Pancreas (tissue), 10 donors: ENCODE results near the gene ZBTB14. TPM values are rescaled to one million over a fixed set of nuclear protein-coding genes. Genes with fewer than 3 reads are reported as not detected.
A peak's percentile ranks its signal among the peaks of the same experiment; 100 is the strongest.

Source experiments
- ATAC-seq, 4 donors: fragments of 200-7000 bp; cut with Tn5 transposase; one replicate each; pipeline versions ENCODE4 v1.8.0 to v1.9.1; 2020; ENCODE audit warnings: mild to moderate bottlenecking in 4 of 4, moderate library complexity in 4 of 4
- DNase-seq, 6 donors: peaks; one replicate each; pipeline ENCODE4 v3.0.0-alpha.2; 2020
- FAIRE-seq: peaks from 2 replicates; lab custom pipeline; 2012; peaks lifted over from hg19 to GRCh38; lab: Jason Lieb, UNC
- H3K27ac ChIP-seq, 4 donors: fragments of 200-600 bp; sonication (generic); 1 replicate in 3 of 4; 2 replicates in 1 of 4; pipeline versions ENCODE4 v1.5.0 to v1.8.0; 2020
- H3K27me3 ChIP-seq, 4 donors: fragments of 200-600 bp; one replicate each; pipeline ENCODE4 v1.8.0; 2021
- H3K36me3 ChIP-seq, 3 donors: fragments of 200-600 bp; sonication (generic) in 1 of 3; one replicate each; pipeline versions ENCODE4 v1.5.0 to v1.8.0; 2020 to 2021
- H3K4me1 ChIP-seq, 3 donors: fragments of 200-600 bp; one replicate each; pipeline ENCODE4 v1.8.0; 2021
- H3K4me3 ChIP-seq, 4 donors: fragments of 200-600 bp; sonication (generic) in 2 of 4; one replicate each; pipeline versions ENCODE4 v1.5.0 to v1.8.0; 2020 to 2021
- H3K9me3 ChIP-seq, 4 donors: fragments of 200-600 bp; one replicate each; pipeline ENCODE4 v1.8.0; 2021
- WGBS, 2 donors: extraction: QIAGEN DNeasy Blood & Tissue Kit; methylation state at CpG; one replicate each; pipeline ENCODE4 v1.1.7; 2013; 5-methylcytosine and 5-hydroxymethylcytosine counted together
- intact Hi-C, 3 donors: fragments of 100-400 bp; cut with DNase I; formaldehyde crosslinking; loops; one replicate each; pipeline versions ENCODE4 v1.11.1 to v1.14.2; 2022
- polyA plus RNA-seq, 2 donors: library from polyadenylated mRNA; stranded (reverse); fragments of 200-250 nt; gene quantifications; one replicate each; pipeline ENCODE4 v1.2.3, GENCODE V29; 2013
- total RNA-seq, 6 donors: library from RNA; stranded (reverse); fragmentation: NEBNext Ultra II Directional in 4 of 6; extraction: Animal tissue kit (Norgen Biotek cat#: 25700) in 4 of 6; gene quantifications; one replicate each; pipeline versions ENCODE4 v1.2.1 to v1.2.4, GENCODE V29; 2021 to 2023
- TF ChIP-seq, protein P1 (sequence below), 4 donors: fragments of 200-600 bp; sonication (generic) in 3 of 4; IDR thresholded peaks; one replicate each; pipeline versions ENCODE4 v1.5.0 to v1.8.0; 2021; ENCODE audit warnings: antibody characterized with exemption in 4 of 4
- donor health status: healthy with polysubstance abuse.
- donor health status: DM: no; HTN: no; CAD: no; lungs with moderate emphysema.
- donor health status: DM: no; HTN: no; CAD: no.
- donor health status: control.
- donor health status: control.
- donor health status: Bipolar disorder and iron deficiency.
- donor health status: DM: yes; HTN: yes; CAD: no.
- donor health status: DM: no; HTN: no; CAD: no.
- donor health status: DM: no; HTN: no; CAD: no.
- donor health status: DM: yes; HTN: yes; CAD: no.

Gene ZBTB14
- total and polyA plus RNA-seq, 8 donors: 3.6 to 7.9 (median 6.8) TPM

DNA sequence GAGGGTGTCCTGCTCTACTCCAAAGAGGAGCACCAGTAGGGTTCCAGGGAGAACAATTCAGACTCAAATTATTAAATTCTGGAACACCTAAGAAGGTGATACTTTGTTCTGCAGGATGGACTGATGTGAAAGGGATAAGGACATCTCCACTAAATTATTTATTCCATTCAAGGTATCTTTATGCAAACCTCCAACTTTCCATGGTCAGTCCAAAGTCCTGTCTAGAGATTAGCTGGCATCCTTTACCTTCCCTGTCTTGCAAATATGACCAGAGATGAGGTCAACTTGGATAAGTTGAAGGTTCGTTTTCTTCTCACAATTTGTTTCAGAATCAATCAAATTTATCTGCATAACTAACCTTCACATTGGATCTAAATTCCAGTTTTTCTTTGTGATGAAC, 8.7 kb upstream of the ZBTB14 start:
- H3K36me3 ChIP-seq: no peaks in the 10 kb centered on the region
- peak in 1 of 4 donors; percentile 26 for ATAC-seq
- H3K4me1 ChIP-seq: no peaks in the 10 kb centered on the region
- DNase-seq: no peak
- no peak for FAIRE-seq
- H3K27ac ChIP-seq: no peak overlapping the region
- intact Hi-C loops: no loop called here
- H3K9me3 ChIP-seq: no peaks in the 10 kb centered on the region
- 15 to 22% methylated on average over 1 of the region's 1 CpG for WGBS, 2 donors
- TF ChIP-seq, protein P1, sequence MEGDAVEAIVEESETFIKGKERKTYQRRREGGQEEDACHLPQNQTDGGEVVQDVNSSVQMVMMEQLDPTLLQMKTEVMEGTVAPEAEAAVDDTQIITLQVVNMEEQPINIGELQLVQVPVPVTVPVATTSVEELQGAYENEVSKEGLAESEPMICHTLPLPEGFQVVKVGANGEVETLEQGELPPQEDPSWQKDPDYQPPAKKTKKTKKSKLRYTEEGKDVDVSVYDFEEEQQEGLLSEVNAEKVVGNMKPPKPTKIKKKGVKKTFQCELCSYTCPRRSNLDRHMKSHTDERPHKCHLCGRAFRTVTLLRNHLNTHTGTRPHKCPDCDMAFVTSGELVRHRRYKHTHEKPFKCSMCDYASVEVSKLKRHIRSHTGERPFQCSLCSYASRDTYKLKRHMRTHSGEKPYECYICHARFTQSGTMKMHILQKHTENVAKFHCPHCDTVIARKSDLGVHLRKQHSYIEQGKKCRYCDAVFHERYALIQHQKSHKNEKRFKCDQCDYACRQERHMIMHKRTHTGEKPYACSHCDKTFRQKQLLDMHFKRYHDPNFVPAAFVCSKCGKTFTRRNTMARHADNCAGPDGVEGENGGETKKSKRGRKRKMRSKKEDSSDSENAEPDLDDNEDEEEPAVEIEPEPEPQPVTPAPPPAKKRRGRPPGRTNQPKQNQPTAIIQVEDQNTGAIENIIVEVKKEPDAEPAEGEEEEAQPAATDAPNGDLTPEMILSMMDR (IDR thresholded peaks at IDR 0.05): no peak
- no peaks in the 10 kb centered on the region for H3K27me3 ChIP-seq
- H3K4me3 ChIP-seq: no peak overlapping the region

DNA sequence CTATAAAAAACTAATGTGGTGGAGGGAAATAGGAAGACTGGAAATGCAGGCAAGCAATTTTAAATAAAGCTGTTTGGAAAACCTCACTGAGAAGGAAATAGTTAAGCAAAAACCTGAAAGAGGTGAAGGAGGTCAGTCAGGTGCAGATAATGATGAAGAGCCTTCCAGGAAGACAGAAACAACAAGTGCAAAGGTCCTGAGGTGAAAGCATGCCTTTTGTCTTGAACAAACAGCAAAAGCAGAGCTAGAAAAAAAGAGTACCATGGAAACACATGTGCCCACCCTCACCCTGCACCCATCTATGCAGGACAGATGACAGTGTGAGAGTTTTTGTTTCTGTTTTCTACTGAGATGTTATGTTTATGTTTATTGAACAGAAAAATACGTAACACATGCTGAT, 8.1 kb upstream of the ZBTB14 start:
- no peaks in the 10 kb centered on the region for H3K36me3 ChIP-seq
- H3K9me3 ChIP-seq: no peaks in the 10 kb centered on the region
- no peaks in the 10 kb centered on the region for H3K27me3 ChIP-seq
- no peak for FAIRE-seq
- DNase-seq: no peak
- no peak for ATAC-seq
- no peaks in the 10 kb centered on the region for H3K4me1 ChIP-seq
- no peak overlapping the region for H3K4me3 ChIP-seq
- TF ChIP-seq, protein P1 (IDR thresholded peaks at IDR 0.05): no peak
- WGBS, 2 donors: 61 to 78% methylated on average over 1 of the region's 1 CpG
- H3K27ac ChIP-seq: no peak overlapping the region
- intact Hi-C loops: no loop called here

DNA sequence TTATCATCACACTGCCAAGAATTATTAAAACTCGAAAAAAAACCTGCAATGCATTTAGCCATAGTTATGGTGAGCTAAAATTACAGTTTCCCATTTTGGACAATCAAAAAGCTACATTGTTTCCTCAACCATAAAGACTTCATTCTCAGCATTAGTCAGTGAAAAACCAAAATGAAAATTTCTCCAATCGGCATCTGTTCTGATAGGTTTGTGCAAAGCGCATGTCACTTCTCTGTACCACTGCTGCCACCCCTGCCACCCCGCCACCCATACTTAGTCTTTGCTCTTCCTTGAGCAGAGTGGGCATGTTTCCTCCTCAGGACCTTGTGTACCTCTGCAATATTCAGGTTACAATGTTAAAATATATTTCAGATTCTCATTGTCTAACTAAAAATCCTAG, 7.1 kb upstream of the ZBTB14 start:
- Histone ChIP-seq H3K9me3 (no peaks in the 10 kb centered on the region), H3K4me3 (no peak overlapping the region), H3K27me3 (no peaks in the 10 kb centered on the region), H3K27ac (no peak overlapping the region), H3K36me3 (no peaks in the 10 kb centered on the region), H3K4me1 (no peaks in the 10 kb centered on the region)
- no peak for FAIRE-seq
- no peak for ATAC-seq
- TF ChIP-seq, protein P1 (IDR thresholded peaks at IDR 0.05): no peak
- no peak for DNase-seq
- 85 to 90% methylated on average over 4 of the region's 4 CpGs for WGBS, 2 donors
- intact Hi-C loops: no loop called here

DNA sequence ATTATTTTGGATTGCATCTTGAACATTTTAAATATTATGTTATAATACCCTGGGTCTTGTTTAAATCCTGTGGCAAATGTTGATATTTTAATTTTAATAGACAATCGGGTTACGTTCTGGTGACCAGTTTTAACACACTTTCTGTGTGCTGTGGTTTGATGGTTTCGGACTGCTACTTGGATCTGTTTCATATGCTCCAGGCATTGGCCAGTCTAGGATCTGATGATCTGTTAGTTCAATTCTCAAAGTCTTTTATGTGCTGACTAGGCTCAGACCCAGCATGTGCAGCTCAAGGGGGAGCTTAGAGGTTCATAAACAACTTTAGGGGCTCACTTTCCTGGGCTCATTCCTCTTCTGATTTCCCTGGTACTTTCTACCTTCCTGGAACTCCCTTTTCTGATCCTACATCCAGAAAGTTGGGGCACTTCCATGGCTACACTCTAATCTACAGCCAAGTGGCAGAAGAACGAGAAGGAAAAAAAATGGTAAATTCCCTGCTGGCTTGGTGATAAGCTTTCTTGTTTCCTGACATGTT, 5.0 kb upstream of the ZBTB14 start:
- Histone ChIP-seq H3K27ac (no peak overlapping the region), H3K27me3 (no peaks in the 10 kb centered on the region), H3K36me3 (no peaks in the 10 kb centered on the region), H3K4me1 (peaks cover 0 to 3% (median 0%) of the 10 kb centered on the region in 3 donors), H3K9me3 (no peaks in the 10 kb centered on the region), H3K4me3 (no peak overlapping the region)
- 77% methylated on average over 4 of the region's 4 CpGs for WGBS, 2 donors
- DNase-seq (no peak), ATAC-seq (no peak), FAIRE-seq (no peak)
- intact Hi-C loops: no loop called here
- TF ChIP-seq, protein P1 (IDR thresholded peaks at IDR 0.05): no peak

DNA sequence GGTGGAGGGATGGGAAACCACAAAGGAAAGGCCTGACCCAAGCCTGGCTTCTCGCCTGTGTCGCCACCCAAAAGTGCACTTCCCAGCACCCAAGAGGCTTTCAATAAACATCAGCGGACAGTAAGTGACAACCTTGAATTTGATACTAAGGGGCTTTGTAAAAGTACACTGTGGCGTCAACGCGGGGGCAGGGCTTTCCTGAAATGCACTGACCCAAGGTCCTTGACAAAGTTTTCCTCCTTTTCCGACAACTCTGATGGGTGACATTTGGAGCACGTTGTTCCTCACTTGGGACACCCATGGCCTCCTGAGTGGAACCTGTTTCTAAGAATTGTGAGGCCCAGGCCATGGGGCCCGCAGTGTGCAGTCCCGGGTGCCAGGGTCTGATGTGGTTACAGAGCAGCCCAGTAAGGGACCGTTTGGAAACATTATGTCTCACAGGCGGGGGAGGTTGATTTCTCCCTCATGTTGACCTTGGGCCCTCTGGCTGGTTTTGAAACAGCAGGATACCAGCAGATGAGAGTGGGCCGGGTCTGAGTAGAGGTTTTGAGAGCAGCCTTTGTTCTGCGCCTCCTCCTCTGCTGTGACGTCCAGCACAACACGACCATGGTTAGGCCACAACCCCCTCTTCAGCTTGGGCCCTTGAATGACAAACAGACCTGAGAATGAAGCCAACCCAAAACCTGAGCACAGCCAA, 2.8 kb upstream of the ZBTB14 start:
- Histone ChIP-seq H3K4me3 (no peak overlapping the region), H3K27me3 (no peaks in the 10 kb centered on the region), H3K4me1 (peaks cover 0 to 13% (median 10%) of the 10 kb centered on the region in 3 donors), H3K36me3 (no peaks in the 10 kb centered on the region), H3K9me3 (no peaks in the 10 kb centered on the region), H3K27ac (no peak overlapping the region)
- TF ChIP-seq, protein P1 (IDR thresholded peaks at IDR 0.05): no peak
- DNase-seq: no peak
- intact Hi-C loops: no loop called here
- FAIRE-seq: no peak
- 80 to 85% methylated on average over 16 of the region's 16 CpGs for WGBS, 2 donors
- no peak for ATAC-seq
